Suppressor macrophage (primary cell): ENCODE results near the gene ATP1B1.
"Not testable (repeated sequence)": the region's sequence is repeated elsewhere in the genome, so short reads cannot be mapped to it uniquely, and the experiment has no call there.

Experiments used
- DNase-seq, 4 experiments: peaks; one replicate each; pipeline ENCODE4 v3.0.0-alpha.2; 2020 to 2022

ATP1B1 gene

GRCh38 chr1:169144941-169145626 is 38.6 kb downstream of the ATP1B1 start:
- no peak for DNase-seq

DNA sequence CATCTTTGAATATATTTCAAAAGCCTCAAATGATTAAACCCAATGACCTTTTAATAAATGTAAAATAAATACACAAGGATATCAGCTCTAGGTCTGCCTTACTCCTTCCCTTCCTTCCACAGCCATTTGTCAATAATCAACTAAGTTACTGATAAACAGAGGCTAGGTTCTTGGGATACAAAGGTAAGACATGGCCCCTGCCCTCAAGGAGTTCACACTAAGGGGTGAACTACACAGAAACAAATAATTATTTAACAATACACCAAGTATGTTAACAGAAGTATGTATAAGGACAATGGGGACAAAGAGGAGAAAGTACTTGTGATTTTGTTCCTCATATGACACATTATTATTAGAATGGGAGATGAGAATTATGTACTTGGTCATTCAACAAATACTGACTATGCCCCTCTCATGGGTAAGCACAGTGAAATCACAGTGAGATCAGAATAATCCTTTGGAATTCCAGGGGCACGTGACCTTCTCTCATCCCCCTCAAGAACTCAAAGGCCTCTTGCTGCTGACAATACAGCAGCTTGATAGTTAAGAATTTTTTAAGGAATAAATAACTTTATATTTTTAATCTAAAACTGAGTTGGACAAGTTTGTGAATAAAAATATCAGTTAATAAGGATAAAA is 40.2 kb downstream of the ATP1B1 start:
- no peak for DNase-seq

- no peak for DNase-seq
These were observed 42.2 kb downstream of the ATP1B1 start for GRCh38 chr1:169148472-169149252.

DNA sequence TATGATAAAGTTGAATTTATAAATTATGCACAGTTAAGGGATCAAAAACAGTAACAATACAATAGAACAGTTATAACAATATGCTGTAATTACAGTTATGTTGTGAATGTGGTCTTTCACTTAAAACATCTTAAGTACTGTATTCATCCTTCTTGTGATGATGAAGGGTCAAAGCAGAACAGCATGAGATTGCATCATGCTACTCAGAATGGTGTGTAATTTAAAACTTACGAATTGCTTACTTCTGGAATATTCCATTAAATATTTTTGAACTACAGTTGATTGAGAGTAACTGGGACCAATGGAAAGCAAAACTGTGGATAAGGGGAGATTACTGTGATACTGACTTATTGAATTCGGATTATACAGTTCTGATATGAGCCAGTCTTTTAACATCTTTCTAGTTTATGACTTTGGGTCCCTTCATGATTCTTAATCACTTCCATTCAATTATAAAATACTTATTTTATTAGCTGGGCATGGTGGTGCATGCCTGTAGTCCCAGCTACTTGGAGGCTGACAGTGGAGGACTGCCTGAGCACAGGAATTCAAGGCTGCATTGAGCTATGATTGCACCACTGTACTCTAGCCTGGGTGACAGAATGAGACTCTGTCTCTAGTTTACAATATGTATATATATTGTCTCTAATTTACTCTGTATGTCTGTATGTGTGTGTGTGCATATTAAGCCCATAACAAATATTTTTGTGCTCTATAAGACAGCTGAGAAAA is 43.2 kb downstream of the ATP1B1 start:
- no peak for DNase-seq

DNA sequence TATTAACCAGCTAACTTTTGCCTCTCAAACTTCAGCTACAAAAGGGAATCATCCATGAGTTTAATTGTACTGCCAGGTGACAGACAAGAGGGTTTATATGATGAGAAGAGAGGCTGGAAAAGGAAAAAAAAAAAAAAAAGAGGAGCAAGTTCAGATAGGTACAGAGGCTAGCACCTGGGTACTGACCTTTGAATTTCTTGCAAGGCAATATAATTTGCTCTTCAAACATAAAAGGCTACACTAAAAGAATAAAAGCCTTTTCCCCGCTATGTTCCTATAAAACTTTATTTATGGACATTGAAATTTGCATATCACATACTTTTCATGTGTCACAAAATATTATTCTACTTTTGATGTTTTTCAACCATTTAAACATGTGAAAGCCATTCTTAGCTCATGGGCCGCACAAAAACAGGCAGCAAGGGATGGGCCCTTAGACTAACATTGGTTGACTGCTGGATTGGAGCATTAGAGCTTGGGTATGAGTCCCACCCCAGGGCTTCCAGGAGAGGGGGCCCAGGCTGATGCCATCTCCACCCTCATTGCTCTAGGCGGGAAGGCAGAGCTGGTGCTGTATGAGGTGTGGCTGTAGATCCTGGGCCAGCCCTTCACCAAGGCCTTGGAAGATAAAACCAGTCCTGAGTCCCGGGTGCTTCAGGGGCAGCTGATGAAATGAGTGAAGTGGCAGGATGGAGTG is 44.3 kb downstream of the ATP1B1 start:
- DNase-seq: no peak

GRCh38 chr1:169151338-169151837 is 44.9 kb downstream of the ATP1B1 start:
- DNase-seq: no peak

- no peak for DNase-seq
These were observed 49.2 kb downstream of the ATP1B1 start for GRCh38 chr1:169155675-169156074.

DNA sequence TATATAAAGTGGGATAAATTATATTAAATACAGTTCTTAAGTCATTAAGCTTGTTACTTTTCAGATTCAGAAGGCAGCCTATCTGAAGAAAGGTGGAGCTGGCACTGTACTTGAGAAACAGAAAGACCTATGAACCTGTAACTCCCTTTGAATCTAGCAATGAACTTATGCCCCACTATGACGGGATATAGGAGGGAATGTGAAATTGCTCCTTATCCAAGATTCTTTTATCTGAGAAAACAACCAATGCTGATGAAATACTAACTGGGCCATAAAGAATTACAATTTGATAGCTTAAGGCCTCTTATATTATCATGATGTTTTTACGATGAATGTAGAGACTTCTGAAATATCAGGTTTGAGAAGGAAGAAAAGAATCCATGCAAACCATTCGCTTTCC is 50.1 kb downstream of the ATP1B1 start:
- DNase-seq: no peak

GRCh38 chr1:169160845-169161495 is 54.5 kb downstream of the ATP1B1 start:
- no peak for DNase-seq

DNA sequence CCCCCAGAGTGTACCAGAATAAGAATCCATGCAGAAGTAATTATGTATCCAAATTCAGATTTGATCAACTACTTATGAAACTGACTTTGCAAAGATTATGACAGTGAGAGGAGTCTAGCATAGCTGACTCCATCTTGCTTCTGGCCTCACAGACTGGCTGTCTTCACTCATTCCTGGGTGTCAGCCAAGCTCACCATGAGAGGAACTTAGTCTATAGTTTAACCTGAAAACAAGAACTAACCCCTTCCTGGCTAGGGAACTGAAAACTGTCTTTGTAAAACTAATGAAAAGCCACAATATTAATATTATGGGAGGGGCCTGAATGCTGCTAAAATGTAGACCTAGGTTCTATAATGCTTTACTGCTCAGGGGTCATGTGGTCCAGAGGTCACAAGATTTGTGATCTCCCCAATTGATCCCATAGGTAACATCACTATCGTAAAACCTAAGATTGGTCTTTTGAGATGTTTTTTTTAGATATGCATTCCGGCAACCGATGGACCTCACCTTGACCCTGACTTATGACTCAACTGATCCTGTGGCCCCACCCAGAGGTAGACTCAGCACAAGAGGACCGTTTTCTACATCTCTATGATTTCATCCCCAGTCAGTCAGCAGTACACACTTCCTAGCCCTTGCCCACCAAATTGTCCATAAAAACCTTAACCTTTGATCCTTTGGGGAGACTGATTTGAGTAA is 55.2 kb downstream of the ATP1B1 start:
- DNase-seq: peak; percentile 25 to 59 (median 40)

- DNase-seq: no peak
These were observed 56.6 kb downstream of the ATP1B1 start for GRCh38 chr1:169163059-169163458.

GRCh38 chr1:169175461-169175860 is 69.0 kb downstream of the ATP1B1 start:
- no peak for DNase-seq

DNA sequence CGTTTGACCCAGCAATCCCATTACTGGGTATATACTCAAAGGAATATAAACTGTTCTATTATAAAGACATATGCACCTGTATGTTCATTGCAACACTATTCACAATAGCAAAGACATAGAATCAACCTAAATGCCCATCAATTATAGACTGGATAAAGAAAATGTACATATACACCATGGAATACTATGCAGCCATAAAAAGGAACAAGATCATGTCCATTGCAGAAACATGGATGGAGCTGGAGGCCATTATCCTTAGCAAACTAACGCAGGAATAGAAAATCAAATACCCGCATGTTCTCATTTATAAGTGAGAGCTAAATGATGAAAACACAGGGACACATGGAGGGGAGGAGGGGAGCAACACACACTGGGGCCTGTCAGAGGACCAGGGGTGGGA is 72.9 kb downstream of the ATP1B1 start:
- DNase-seq: not testable (repeated sequence)

- DNase-seq: no peak
These were observed 73.7 kb downstream of the ATP1B1 start for GRCh38 chr1:169180174-169180573.
